ENCODE data around the gene OR8K3.
A peak's percentile ranks its signal among the peaks of the same experiment; 100 is the strongest.

The OR8K3 gene
- total RNA-seq = 0 to 0.09 reads per million in 2 donors

GRCh38 chr11:56314844-56315243 lies at the start of gene OR8K3:
Gene OR8K3 (plus strand): TSS chr11:56315144. CDS start chr11:56318307, 3,163 bp downstream.
- no peak for DNase-seq

GRCh38 chr11:56271092-56271491 lies 43.9 kb upstream of the OR8K3 start:
- DNase-seq = no peak

- DNase-seq = no peak
Observed at GRCh38 chr11:56273854-56274253, 41.1 kb upstream of the OR8K3 start, which contains the start of gene OR5T1. Gene OR5T1 (plus strand): TSS chr11:56274154. CDS start chr11:56275639, 1,485 bp downstream.

- DNase-seq = no peak
Observed at GRCh38 chr11:56292154-56292553, 22.8 kb upstream of the OR8K3 start, which contains the start of gene OR8H1. Gene OR8H1 (minus strand): TSS chr11:56292254. CDS start chr11:56291062, 1,192 bp downstream.

- no peak for DNase-seq
Observed at GRCh38 chr11:56296898-56297297, 18.0 kb upstream of the OR8K3 start.

- DNase-seq = no peak
Observed at GRCh38 chr11:56307836-56308235, 7.1 kb upstream of the OR8K3 start.

- DNase-seq = peak; percentile 6
Observed at GRCh38 chr11:56331861-56332491, 17.0 kb downstream of the OR8K3 start.

- no peak for DNase-seq
Observed at GRCh38 chr11:56333156-56333555, 18.2 kb downstream of the OR8K3 start.

GRCh38 chr11:56340289-56340688 lies 25.3 kb downstream of the OR8K3 start:
- DNase-seq = no peak

GRCh38 chr11:56345739-56346138 lies 30.8 kb downstream of the OR8K3 start, which contains the start of gene OR8K1:
Gene OR8K1 (plus strand): TSS chr11:56346039. CDS start chr11:56346039, 0 bp downstream.
- DNase-seq = no peak

- no peak for DNase-seq
Observed at GRCh38 chr11:56353991-56354390, 39.0 kb downstream of the OR8K3 start, which contains the start of gene OR8J1. Gene OR8J1 (plus strand): TSS chr11:56354291. CDS start chr11:56360247, 5,956 bp downstream.

Data from activated gamma-delta T cell (primary cell).